T-helper 9 cell (primary cell): Measurements from ENCODE around the gene AGAP1.

Experiments
- DNase-seq: peaks from one replicate; pipeline ENCODE4 v3.0.0-alpha.2; 2020

Gene AGAP1

DNA sequence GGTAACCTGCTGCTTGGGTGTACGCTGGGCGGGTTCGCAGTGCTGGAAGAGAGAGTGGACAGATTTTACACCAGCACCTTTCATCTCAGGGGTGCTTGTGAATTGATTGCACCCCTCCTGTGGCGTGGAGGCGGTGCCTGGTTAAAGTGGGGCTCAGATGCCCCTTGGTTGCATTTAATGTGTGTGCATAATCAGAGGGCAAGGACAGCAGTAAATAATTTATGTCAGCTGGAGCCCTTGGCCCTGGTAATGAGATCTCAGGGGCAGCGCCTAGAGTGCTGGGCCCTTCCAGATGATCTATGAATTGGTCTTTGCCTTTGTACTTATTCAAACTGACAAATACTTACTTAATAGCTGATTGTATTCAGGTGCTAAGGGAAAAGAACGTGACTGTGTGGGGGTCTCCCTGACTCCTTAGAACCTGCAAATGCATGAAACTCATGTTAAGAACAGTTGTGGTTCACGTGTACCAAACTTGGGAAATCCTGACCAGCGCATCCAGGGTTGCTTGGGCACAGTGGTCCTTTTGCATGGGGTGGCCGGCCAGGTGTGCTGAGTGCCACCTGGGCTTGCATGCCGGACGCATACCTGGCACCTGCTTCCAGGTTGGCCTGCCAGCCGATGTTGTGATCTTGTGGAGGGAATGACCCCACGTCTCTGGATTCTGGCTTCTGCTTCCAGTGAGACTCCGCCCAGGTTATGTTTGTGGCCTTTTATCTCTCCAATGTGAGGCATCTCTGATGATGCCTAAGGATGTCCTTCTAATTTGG, 118.5 kb downstream of the AGAP1 start:
- DNase-seq: no peak

DNA sequence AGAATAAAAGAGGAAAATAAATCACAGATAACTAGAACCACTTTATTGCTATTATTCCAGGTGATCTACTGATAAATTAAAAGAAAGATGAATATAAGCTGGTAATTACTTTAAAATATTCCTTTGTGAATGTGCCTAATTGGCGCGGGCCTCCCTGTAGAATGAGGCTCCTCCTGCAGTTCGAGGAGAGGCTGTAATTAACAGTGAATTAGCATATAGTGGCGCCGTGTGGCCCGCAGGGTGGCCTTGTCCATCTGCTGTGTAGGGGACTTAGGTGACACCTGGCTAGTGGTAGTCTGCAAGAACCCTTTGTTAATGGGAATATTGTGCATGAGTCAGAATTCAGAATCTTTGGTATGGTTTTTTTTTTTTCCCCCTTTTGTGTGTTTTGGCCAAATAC, 119.8 kb downstream of the AGAP1 start:
- DNase-seq: no peak

DNA sequence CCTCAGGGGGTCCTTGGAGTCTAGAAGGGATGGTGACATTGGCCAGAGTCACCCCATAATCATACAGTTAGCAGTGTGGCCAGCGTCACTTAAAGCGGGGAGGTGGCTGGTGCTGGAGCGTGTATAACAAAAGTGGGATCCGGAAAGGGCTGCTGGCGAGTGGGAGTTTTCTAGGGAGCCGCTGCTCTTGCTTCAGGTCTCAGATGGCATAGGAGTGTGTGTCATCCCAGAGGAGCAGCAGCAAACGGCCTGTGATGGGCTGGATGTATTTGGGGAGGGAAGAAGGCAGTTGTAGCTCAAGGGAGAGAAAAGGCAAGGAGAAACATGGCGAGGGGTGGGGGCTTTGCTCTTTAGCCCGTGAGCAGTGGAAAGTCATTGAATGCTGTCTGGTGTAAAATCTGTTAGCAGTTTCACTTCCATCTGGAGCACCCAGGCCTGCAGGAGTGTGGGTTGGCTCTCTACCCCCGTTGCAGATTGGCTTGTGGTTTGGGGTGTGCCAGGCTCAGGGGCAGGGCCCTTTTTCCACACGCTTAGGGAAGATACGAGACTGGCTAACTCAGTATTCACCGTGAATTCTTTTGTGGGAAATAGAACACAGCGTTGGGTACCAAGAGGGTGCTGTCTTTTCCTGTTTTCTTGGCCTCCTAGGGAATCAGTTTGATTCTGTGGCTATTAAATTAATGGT, 120.5 kb downstream of the AGAP1 start:
- DNase-seq: no peak

DNA sequence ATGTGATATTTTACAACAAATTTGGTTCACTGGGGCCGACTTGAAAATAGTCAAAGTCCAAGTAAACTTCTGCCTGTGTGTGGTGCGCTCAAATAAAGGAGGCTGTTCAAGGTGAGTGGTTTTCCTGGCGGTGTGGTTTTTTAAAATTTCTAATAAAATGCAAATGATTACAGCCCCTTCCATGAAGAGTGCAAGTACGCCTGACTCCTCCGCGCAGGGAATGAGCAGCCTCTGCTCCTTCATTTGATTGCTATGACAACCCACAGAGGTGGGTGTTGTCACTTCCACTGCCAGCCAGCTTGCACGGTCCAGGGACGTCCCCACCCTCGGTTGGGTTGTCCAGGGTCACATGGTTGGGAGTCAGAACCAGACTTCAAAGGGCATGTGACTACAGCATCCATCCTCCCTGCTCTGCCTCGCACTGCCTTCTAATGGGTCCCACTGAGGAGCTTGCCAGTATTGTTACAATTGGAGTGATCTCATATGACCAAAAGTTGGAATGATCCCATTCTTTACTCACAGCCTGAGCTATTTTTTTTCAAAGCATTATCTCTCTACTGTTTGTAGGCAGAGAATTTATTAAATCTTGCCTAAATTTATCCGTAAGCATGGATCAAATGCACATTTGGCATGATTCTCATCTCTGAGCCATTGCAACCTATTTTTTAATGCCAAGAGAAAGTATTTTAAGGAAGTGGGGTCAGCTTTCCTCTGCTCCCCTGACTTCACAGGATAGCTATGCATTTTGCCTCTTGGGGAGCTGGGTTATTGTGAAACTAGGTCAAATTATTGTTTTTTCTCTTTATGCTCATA, 121.3 kb downstream of the AGAP1 start:
- DNase-seq: no peak

DNA sequence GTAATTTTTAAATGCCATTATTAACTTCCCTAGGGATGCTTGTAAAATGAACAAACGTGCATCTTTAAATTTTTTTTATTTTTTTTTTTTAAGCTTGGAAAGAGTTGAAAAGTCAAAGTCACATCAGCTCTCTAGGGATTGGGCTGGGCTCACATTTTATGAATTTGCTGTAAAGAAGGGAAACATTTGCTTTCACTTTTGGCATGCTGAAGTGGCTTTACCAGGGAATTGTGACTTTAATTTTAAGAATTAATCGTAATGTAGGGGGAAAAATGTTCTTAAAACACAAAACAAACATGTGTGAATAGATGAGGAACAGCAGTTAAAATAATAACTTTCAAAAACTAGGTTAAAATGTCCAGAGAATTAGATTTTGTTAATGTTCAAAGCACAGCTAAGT, 123.0 kb downstream of the AGAP1 start:
- no peak for DNase-seq

DNA sequence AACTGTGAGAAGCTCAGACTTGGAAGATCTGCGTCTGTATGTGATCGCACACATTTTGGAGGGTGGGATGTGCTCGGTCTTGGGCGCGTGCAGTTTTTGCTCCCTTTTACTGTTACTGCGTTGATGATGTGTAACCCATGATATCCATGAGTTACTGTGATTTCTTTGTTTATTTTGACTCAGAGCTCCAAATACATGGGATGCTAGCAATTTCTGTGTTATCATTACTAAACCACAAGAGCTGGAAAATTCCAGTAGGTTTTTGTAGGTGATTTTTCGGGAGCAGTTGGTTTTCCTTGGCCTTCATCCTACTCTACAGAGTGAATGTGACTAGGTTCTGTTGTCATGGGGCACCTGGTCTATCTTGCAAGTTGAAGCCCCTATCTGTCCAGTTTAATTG, 124.2 kb downstream of the AGAP1 start:
- DNase-seq: no peak

DNA sequence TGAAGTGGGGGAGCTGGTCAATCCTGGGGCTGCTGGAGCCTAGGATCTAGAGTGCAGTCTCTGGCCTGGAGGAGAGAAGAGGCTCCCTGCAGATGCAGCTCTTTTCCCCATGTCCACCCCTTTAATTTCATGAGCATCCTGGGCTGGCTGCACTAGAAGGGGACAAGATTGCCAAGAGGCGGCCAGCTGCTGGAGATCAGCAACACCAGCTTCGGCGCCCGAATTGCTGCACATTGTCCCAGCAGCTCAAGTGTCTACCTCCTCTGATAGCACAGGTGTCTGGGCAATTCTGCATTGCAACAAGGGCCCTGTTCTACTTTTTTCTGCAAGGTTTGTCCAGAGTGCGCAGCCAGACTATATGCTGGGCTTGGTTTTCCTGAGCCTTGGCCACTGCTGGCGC, 125.7 kb downstream of the AGAP1 start:
- DNase-seq: no peak

DNA sequence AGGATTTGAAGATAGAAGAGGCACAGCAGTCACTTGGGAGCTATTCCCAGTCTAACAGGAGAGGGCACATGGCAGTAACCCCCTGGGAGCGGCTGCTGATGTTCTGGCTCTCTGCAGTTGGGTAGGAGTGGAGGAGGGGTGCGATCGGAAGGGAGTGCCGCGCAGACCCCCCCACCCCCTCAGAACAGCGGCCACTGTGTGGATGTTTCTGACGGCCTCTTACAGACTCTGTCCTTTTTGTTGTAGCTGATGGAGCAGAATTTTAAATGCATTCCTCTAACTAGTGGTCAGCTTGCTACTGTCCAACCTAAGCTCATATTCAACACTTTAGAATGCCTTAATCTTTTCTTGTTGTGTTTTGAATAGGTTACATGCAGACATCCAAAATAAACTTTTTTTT, 127.9 kb downstream of the AGAP1 start:
- no peak for DNase-seq

DNA sequence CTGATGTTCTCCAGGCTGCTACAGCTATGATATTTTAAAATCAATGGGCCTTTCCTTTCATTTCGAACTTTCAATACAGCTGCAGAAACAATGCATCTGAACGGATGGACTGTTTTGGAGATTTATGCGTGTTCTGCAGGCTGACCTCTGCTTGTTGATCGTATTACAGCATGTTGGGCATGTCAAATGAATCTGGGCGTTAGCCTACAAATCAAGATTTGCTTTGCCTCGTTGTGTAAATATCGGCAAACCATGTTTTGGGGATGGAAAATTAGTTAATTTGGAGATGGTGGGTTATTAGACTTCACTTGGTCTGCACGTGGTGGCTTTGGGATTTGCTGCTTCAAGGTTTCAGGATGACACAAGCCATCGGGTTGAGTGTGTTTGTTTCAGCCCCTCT, 129.3 kb downstream of the AGAP1 start:
- DNase-seq: no peak

DNA sequence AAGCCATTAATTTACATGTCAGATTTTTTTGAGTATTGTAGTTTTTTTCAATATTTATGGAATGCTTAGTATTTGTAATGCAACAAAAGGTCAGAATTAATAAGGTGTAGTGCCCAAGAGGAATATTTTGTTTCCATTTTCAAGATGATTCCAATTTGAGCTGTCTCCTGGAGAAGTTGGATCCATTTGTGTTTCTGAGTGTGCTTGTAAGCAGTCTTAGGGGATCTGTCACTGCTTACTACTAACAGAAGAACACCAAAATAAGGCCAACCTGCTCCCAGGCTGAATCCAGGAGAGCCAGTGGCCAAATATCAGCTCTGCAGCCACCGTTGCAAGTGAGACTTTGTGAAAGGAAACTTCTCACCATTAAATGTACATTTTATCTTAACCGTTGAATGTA, 129.9 kb downstream of the AGAP1 start:
- no peak for DNase-seq

DNA sequence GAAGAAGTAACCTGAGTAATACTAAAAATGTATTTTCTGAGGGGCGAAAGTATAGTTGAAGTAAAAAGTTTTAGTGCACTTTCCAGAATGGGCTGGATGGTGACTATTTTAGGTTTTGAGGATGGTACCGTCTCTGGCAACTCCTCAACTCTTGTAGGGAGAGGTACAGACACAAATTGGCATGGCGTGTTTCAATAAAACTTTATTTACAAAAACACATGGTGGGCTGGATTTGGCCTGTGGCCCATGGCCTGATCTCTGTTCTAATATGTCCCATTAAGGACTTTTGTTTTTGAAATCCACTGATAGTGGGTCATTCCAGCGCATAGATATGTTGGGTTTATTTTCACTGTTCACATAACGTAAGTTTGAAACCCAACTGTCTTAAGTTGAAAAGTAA, 132.8 kb downstream of the AGAP1 start:
- DNase-seq: no peak

DNA sequence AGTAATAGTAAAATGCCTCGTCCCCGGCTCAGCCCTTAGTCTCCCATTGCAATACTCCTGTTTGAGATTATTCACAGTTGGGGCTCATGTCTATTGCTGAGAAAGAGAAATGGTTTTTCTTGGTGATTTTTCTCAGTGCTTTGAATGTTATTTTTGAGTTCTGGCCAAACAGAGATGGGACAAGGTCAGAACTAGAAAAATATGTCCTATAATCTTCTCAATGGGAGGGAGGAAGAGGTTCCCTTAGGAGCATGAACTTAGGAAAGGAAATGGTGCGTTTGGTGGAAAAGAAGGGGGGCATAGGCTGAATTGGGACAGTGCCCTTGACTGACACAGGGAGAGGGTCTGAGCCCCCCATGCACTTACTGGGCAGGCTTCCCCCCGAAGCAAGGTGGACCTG, 133.8 kb downstream of the AGAP1 start:
- DNase-seq: no peak

DNA sequence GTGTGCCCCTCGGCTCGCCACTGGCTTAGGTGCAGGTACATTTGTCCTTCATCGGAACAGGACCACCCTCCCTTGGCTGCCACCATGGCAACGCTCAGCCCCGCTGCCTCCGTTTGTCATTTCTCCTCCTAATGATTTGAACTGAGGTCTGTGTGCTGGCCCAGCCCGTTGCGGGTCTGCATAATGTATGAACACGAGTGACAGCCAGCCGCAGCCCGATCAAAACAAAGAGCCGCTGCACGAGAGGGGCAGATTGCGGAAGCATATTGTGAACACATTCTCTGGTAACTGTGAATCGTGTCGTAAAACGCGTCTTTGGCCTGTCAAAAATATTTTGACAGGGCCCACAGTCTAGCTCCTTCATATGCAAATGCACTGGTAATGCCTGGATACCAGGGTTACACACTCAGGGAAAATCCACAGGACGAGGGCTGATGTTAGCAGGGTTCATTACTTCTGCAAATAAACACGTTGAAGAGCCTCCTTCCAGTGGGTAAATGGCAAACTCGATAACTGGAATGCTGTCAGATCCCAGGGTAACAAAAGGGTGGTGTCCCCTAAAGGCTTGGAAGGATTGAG, 137.0 kb downstream of the AGAP1 start:
- no peak for DNase-seq

DNA sequence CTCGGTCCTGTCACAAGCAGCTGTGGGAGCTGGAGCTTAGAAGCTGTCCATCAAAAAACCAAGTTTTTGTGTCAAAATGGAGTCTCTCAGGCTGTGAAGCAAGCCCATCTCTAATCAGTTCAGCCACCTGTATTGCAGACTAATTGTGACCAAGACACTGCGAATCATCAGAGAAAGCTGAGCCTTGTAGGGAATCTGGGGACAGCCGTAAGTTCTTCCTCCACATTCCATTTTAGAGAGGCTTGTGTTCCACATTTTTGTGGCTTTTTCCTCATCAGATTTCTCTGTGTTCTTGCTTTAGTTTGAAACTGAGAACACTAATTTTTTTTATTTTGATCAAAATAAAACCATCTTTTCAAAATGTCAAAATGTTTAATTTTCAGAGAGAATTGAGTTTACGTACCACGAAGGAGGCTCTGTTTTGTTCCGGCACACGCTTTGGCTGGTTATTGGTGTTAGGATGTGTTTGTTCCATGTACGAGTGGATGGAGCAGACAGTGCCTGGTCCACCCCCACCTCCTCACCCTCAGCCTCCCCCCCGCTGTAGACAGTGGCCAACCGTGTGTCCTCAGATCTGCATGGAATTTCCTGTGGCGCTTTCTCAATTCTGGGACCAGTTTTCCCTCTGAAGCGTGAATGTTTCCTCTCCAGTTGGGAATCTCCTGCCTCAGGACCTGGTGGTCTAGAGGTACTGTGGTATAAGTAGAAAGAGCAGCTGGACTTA, 140.8 kb downstream of the AGAP1 start:
- no peak for DNase-seq

DNA sequence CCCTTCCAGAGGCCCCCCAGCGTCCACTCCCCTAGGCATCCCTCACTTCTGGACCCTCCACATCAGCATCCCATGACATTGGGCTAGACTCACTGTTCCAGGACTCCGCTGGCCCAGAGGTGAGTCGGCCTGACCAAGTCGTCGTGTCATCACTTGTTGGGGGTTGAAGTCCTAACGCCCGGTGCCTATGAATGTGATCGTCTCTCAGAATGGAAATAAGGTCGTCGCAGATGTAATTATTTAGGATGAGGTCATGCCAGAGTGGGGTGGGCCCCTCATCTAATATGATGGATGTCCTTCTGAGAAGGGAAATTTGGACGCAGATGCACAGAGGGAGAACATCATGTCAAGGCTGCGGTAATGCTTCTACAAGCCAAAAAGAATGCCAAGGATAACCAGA, 142.7 kb downstream of the AGAP1 start:
- no peak for DNase-seq

DNA sequence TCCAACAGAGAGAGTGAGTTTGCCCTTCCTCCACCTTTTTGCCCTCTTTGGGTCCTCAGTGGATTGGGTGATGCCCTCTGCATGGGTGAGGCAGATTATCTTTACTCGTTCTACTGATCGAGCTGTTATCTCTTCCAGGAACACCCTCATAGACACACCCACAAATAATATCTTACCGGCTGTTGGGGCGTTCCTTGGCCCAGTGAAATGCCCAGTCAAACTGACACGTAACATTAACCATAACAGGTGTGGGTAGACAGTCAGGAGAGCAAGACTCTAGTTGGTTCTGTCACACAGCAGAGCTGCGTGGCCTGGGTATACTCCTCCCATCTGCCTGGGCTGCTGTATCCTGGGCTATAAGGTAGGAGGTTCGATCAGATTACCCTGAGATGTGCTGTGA, 144.1 kb downstream of the AGAP1 start:
- DNase-seq: no peak

DNA sequence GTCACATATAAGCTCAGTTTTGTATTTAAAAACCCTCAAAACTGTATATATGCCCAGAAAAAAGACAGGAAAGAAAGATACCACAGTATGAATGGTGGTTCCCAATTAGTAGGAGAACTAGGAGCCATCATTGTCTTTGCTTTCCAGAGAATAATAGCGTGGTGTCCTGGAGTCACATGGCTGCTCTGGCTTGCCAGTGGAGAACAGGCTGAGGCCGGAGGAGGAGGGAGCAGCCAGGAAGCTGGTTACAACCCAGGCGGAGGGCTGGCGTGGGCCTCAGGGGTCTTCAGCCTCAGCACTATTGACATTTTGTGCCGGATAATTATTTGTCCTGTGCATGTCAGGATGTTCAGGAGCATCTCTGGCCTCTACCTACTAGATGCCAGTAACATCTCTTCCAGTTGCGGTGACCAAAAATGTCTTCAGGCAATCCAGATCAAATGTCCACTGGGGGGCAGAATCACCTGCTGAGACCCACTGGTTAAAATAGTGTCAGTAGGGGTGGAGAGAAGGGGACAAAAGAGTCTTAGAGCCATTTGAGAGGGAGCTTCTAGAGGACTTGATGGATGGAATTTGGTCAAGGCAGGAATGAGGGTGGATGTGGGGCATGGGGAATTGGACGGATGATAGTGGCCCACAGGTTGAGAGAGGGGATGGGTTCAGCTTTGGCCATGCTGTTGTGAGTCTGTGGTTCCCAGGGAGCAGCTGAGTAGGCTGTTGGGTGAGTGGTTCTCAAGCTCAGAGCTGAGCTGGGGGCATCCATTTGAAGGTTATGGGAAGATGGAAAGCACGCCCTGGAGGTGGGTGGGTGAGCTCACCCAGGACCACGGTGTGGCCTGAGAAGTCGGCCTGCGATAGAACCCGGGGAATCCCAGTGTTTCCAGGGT, 144.9 kb downstream of the AGAP1 start:
- DNase-seq: no peak

DNA sequence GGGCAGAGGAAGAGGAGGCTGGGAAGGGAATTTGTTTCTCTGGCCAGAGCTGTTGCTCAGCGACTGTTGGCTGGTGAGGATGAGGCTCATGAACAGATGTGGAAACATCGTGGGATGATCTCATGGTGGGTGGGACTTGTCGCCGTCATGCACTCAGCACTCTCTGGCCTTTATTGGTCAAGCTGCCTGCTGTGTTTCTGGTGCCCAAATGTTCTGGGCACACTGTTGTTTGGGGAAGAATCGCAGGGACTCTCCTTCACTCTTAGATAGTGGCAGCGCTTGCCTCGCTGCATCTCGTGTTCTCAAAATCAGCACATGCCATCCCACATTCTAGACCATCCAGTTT, 145.6 kb downstream of the AGAP1 start:
- DNase-seq: no peak

DNA sequence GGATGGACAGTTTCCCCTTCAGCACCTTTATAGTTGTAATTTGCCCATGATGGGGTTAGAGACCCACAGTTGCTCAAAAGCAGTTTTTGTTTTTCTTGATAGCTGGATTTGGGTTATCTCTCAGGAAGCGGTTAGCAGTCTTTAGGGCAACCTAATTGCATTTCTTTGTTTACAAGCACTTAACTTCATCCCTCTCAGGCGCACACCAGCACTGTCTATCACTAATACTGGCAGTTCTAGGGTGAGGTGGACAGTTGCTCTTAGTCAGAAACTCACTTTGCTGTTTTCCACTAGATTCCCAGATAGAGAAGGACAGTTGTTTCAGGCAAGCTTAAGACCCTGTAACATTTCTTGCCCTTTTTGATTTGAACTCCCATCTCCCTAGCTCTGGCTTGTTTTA, 146.0 kb downstream of the AGAP1 start:
- DNase-seq: no peak

DNA sequence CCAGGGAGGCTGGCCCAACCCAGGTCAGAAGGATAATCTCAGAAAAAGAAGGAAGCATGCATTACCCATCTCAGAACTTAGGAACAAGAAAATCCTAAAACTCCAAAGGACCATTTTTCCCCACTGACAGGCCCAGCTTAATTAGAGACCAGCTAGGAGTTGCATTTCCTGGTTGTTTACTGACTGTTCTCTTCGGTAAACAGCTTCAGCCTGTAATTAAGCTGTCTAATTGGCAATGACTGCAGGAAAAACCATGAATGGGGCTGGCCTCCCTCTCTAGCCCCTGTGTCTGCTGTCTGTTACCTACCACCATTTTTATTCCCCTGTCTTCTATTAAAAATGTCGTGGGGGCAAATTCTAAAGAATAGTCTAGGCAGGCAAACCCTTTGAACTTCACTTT, 146.5 kb downstream of the AGAP1 start:
- no peak for DNase-seq

DNA sequence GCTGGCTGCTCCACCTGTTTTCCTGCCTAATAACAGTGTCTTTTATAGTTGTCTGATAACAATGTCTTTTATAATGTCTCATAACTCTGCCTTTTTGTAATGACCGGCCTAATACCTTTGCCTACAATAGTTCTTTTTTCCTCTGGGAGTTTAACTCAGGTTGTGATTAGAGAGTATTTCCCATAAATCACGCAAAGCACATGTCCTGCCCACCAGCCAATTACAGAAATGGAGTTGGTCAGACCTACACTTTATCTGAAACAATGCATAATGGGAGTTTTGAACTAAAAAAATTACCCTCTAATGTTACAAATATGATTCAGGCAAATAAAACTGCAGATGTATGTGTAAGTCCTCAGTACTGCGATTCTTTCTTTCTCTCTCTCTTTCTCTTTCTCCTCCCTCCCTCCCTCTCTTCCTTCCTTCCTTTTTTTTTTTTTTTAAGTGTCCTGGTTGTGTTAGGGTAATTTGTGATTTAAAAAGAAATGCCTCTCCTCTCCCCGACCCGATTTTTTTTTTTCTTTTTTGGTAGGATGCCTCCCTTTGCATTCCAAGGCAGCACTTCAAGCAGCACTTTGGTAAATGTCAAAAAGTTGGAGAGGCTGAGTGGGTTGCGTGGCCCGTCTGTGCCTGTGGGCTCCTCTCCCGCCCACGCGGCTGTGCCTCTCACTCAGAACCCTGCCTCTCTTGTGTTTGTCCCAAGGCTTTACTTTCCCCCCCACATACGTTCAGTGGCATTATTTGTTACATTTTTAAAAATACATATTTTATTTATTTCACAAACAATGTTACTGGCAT, 147.3 kb downstream of the AGAP1 start:
- DNase-seq: no peak
